ENCODE data around the gene TLR1.

Gene TLR1

GRCh38 chr4:38752372-38752940 lies 52.1 kb downstream of the TLR1 start:
- peaks cover 5% of the 10 kb centered on the region for H3K9me3 ChIP-seq (ENCODE audit: insufficient read depth, low read length, severe bottlenecking)
- no peak for DNase-seq
- no peaks in the 10 kb centered on the region for H3K4me1 ChIP-seq (ENCODE audit: insufficient read depth, low read length)
- H3K27me3 ChIP-seq (ENCODE audit: insufficient read depth, low read length, poor library complexity): no peaks in the 10 kb centered on the region
- no peaks in the 10 kb centered on the region for H4K20me1 ChIP-seq (ENCODE audit: insufficient read depth, low read length)
- no peak for ATAC-seq (ENCODE audit: insufficient read depth, low read depth)
- H3K27ac ChIP-seq (ENCODE audit: low read length): no peak overlapping the region
- no peaks in the 10 kb centered on the region for H3K36me3 ChIP-seq (ENCODE audit: insufficient read depth, low read length)
- H3K4me2 ChIP-seq (ENCODE audit: insufficient read depth, low read length): no peak overlapping the region
- no peak overlapping the region for H3K4me3 ChIP-seq (ENCODE audit: low read depth in 1 of 2, low read length in 2 of 2)
- no peak overlapping the region for H2AFZ ChIP-seq (ENCODE audit: low read depth, low read length)
- TF ChIP-seq CTCF (IDR thresholded peaks at IDR 0.05; ENCODE audit: borderline replicate concordance, extremely low read depth, low read length, poor library complexity, severe bottlenecking) (no peak), EZH2 (IDR thresholded peaks at IDR 0.05; ENCODE audit: borderline replicate concordance, low read depth, low read length, severe bottlenecking) (no peak)
- H3K9ac ChIP-seq (ENCODE audit: low read depth, low read length): no peak overlapping the region
- no peaks in the 10 kb centered on the region for H3K79me2 ChIP-seq (ENCODE audit: insufficient read depth, low read length)

- Histone ChIP-seq H3K9ac (ENCODE audit: low read depth, low read length) (no peak overlapping the region), H3K4me3 (ENCODE audit: low read depth in 1 of 2, low read length in 2 of 2) (no peak overlapping the region), H3K9me3 (ENCODE audit: insufficient read depth, low read length, severe bottlenecking) (peaks cover 9% of the 10 kb centered on the region), H3K27ac (ENCODE audit: low read length) (no peak overlapping the region), H4K20me1 (ENCODE audit: insufficient read depth, low read length) (no peaks in the 10 kb centered on the region), H2AFZ (ENCODE audit: low read depth, low read length) (no peak overlapping the region), H3K27me3 (ENCODE audit: insufficient read depth, low read length, poor library complexity) (no peaks in the 10 kb centered on the region), H3K79me2 (ENCODE audit: insufficient read depth, low read length) (no peaks in the 10 kb centered on the region), H3K4me1 (ENCODE audit: insufficient read depth, low read length) (no peaks in the 10 kb centered on the region), H3K36me3 (ENCODE audit: insufficient read depth, low read length) (no peaks in the 10 kb centered on the region), H3K4me2 (ENCODE audit: insufficient read depth, low read length) (no peak overlapping the region)
- no peak for TF ChIP-seq CTCF (IDR thresholded peaks at IDR 0.05; ENCODE audit: borderline replicate concordance, extremely low read depth, low read length, poor library complexity, severe bottlenecking)
- TF ChIP-seq EZH2 (IDR thresholded peaks at IDR 0.05; ENCODE audit: borderline replicate concordance, low read depth, low read length, severe bottlenecking): no peak
- ATAC-seq (ENCODE audit: insufficient read depth, low read depth): no peak
- DNase-seq: no peak
These were observed 53.1 kb downstream of the TLR1 start for GRCh38 chr4:38751341-38752010.

GRCh38 chr4:38749336-38749735 lies 55.3 kb downstream of the TLR1 start:
- H3K79me2 ChIP-seq (ENCODE audit: insufficient read depth, low read length): no peaks in the 10 kb centered on the region
- ATAC-seq (ENCODE audit: insufficient read depth, low read depth): no peak
- H3K4me1 ChIP-seq (ENCODE audit: insufficient read depth, low read length): no peaks in the 10 kb centered on the region
- H3K36me3 ChIP-seq (ENCODE audit: insufficient read depth, low read length): no peaks in the 10 kb centered on the region
- no peaks in the 10 kb centered on the region for H4K20me1 ChIP-seq (ENCODE audit: insufficient read depth, low read length)
- no peaks in the 10 kb centered on the region for H3K27me3 ChIP-seq (ENCODE audit: insufficient read depth, low read length, poor library complexity)
- TF ChIP-seq EZH2 (IDR thresholded peaks at IDR 0.05; ENCODE audit: borderline replicate concordance, low read depth, low read length, severe bottlenecking): no peak
- TF ChIP-seq CTCF (IDR thresholded peaks at IDR 0.05; ENCODE audit: borderline replicate concordance, extremely low read depth, low read length, poor library complexity, severe bottlenecking): no peak
- no peak overlapping the region for H2AFZ ChIP-seq (ENCODE audit: low read depth, low read length)
- no peak overlapping the region for H3K4me3 ChIP-seq (ENCODE audit: low read depth in 1 of 2, low read length in 2 of 2)
- H3K9ac ChIP-seq (ENCODE audit: low read depth, low read length): no peak overlapping the region
- no peak overlapping the region for H3K4me2 ChIP-seq (ENCODE audit: insufficient read depth, low read length)
- no peak overlapping the region for H3K27ac ChIP-seq (ENCODE audit: low read length)
- H3K9me3 ChIP-seq (ENCODE audit: insufficient read depth, low read length, severe bottlenecking): peaks cover 9% of the 10 kb centered on the region
- no peak for DNase-seq

Data from DND-41 (cell line).